CD4-positive, alpha-beta memory T cell (primary cell): Measurements from ENCODE around the gene POMGNT1. TPM values are rescaled to one million over a fixed set of nuclear protein-coding genes. Genes with fewer than 3 reads are reported as not detected.
A peak's percentile ranks its signal among the peaks of the same experiment; 100 is the strongest.

Source experiments
- CTCF ChIA-PET: fragments of 350-600 bp; sonication (Branson Sonifier 250); formaldehyde crosslinking; loops from one replicate; lab custom pipeline; 2021; ENCODE audit warnings: inconsistent platforms; ENCODE audit not compliant: partially characterized antibody; lab: Charles Lee
- POLR2A ChIA-PET: fragments of 350-600 bp; sonication (Branson Sonifier 250); formaldehyde crosslinking; loops from one replicate; lab custom pipeline; 2021; ENCODE audit not compliant: partially characterized antibody; lab: Charles Lee
- DNase-seq, 5 donors: peaks; one replicate each; pipeline versions ENCODE4 v3.0.0 to v3.0.0-alpha.2; 2020 to 2022; ENCODE audit warnings: mixed read lengths in 1 of 5
- H3K27ac ChIP-seq: one replicate; pipeline ENCODE4 v1.7.0; 2013; ENCODE audit warnings: low read depth, low read length
- H3K27me3 ChIP-seq: 2 replicates; pipeline ENCODE4 v1.7.0; 2013; ENCODE audit warnings: mild to moderate bottlenecking, low read length, moderate library complexity; ENCODE audit not compliant: insufficient read depth
- H3K36me3 ChIP-seq: 2 replicates; pipeline ENCODE4 v1.7.0; 2013; ENCODE audit warnings: mild to moderate bottlenecking, low read length, moderate library complexity; ENCODE audit not compliant: insufficient read depth
- H3K4me1 ChIP-seq: 2 replicates; pipeline ENCODE4 v1.7.0; 2013; ENCODE audit warnings: mild to moderate bottlenecking, low read length, moderate library complexity; ENCODE audit not compliant: insufficient read depth
- H3K4me3 ChIP-seq, 2 donors: one replicate each; pipeline ENCODE4 v1.7.0; 2013; ENCODE audit warnings: low read length in 2 of 2, mild to moderate bottlenecking in 1 of 2
- H3K9me3 ChIP-seq, 2 donors: one replicate each; pipeline ENCODE4 v1.7.0; 2013; ENCODE audit warnings: low read length in 2 of 2, control low read depth in 1 of 2; ENCODE audit not compliant: control insufficient read depth in 1 of 2
- H3K27ac Mint-ChIP-seq, 7 donors: one replicate each; pipeline ENCODE4 v1.8.0; 2020 to 2021; ENCODE audit warnings: mixed read lengths in 7 of 7, mild to moderate bottlenecking in 6 of 7, inconsistent platforms in 3 of 7, moderate library complexity in 3 of 7
- H3K27me3 Mint-ChIP-seq, 2 donors: one replicate each; pipeline ENCODE4 v1.8.0; 2020 to 2021; ENCODE audit warnings: mixed read lengths in 2 of 2
- H3K36me3 Mint-ChIP-seq, 2 donors: one replicate each; pipeline ENCODE4 v1.8.0; 2020 to 2021; ENCODE audit warnings: mixed read lengths in 2 of 2, inconsistent platforms in 1 of 2, mild to moderate bottlenecking in 1 of 2
- H3K4me1 Mint-ChIP-seq, 4 donors: one replicate each; pipeline ENCODE4 v1.8.0; 2020 to 2021; ENCODE audit warnings: mixed read lengths in 4 of 4, mild to moderate bottlenecking in 1 of 4
- H3K4me3 Mint-ChIP-seq, 8 donors: one replicate each; pipeline ENCODE4 v1.8.0; 2020 to 2021; ENCODE audit warnings: mixed read lengths in 8 of 8, mild to moderate bottlenecking in 7 of 8, moderate library complexity in 6 of 8, inconsistent platforms in 3 of 8
- H3K9me3 Mint-ChIP-seq, 8 donors: one replicate each; pipeline ENCODE4 v1.8.0; 2020 to 2021; ENCODE audit warnings: mixed read lengths in 8 of 8, mild to moderate bottlenecking in 5 of 8, inconsistent platforms in 3 of 8, moderate library complexity in 1 of 8
- intact Hi-C: fragments of 100-400 bp; cut with micrococcal nuclease; formaldehyde crosslinking; loops from one replicate; pipeline ENCODE4 v1.15.1; 2023
- polyA plus RNA-seq, 2 donors: library from polyadenylated mRNA; unstranded; fragments of 300-500 nt; fragmentation: Illumina TruSeq; gene quantifications; one replicate each; pipeline ENCODE4 v1.2.3, GENCODE V29; 2021
- total RNA-seq, 2 experiments: library from RNA; stranded (reverse); gene quantifications; one replicate each; pipeline ENCODE4 v1.2.3, GENCODE V29; 2021

POMGNT1 gene
- total and polyA plus RNA-seq, 4 experiments from 2014 or later: 31.7 to 41.4 (median 36.5) TPM

DNA sequence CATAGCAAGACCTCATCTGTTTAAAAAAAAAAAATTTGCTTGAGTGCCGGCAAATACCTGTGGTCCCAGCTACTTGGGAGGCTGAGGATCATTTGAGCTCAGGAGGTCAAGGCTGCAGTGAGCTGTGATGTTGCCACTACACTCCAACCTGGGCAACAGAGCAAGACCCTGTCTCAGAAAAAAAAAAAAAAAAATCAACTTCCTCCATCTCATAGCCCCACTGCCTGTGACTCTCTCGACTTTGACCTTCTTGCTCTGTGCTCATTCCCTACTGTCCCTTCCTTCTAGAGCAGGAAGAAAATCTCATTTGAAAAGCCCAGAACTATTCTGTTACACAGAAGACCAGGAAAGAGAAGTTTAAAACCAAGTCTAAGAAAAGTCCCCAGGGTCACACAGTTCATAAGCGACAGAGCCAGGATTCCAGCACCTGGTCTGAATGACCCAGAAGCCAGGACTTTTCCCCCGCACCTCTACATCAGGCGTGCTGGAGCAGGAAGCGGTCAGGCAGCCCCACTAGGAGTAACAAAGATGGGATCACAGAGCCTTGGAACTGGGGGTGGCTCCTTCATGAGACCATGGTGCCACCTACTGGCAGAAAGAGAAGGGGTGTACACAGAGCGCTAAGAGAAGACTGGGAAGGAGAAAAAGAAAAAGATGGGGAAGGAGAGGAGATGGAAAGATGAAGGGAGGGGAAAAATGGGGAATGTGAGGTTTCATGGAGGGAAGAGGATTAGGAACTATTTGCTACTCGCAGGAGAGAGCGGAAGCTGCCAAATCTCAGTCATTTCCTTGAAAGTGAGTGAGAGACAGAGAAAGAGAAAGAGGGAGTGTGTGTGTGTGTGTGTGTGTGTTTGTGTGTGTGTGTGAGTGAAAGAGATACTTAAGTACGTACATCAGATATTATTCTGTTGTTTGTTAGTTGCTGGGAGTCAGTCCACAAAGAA lies 18.8 kb downstream of the POMGNT1 start:
- intact Hi-C loops: loop anchor here (1.0 kb wide), 2 partner anchors 44 to 142 kb away; no protein-coding TSS in a partner anchor
- H3K4me1 Mint-ChIP-seq: peaks cover 0 to 3% (median under 1%) of the 10 kb centered on the region in 4 donors
- Histone ChIP-seq H3K4me1 (no peaks in the 10 kb centered on the region), H3K27ac (no peak overlapping the region), H3K36me3 (no peaks in the 10 kb centered on the region), H3K27me3 (no peaks in the 10 kb centered on the region), H3K9me3 (no peaks in the 10 kb centered on the region), H3K4me3 (no peak overlapping the region)
- no peaks in the 10 kb centered on the region for H3K9me3 Mint-ChIP-seq
- H3K4me3 Mint-ChIP-seq: no peak overlapping the region
- DNase-seq: peak; percentile 51 to 66 (median 55)
- H3K27ac Mint-ChIP-seq: no peak overlapping the region
- ChIA-PET CTCF (interaction anchor here (0.6 to 10.8 kb wide), 11 partner anchors 11 to 1841 kb away, joined by 3 to 162 read pairs (median 3); no protein-coding TSS in a partner anchor), POLR2A (no interaction called here)
- H3K27me3 Mint-ChIP-seq: no peaks in the 10 kb centered on the region
- H3K36me3 Mint-ChIP-seq: no peaks in the 10 kb centered on the region

- Mint-ChIP-seq H3K9me3 (no peaks in the 10 kb centered on the region), H3K36me3 (no peaks in the 10 kb centered on the region), H3K27me3 (no peaks in the 10 kb centered on the region), H3K4me1 (no peaks in the 10 kb centered on the region), H3K4me3 (no peak within 1 kb of the TSS), H3K27ac (peak within 1 kb of the TSS in 1 of 7 donors; percentile 15)
- intact Hi-C loops: no loop called here
- Histone ChIP-seq H3K4me3 (no peak within 1 kb of the TSS), H3K9me3 (no peaks in the 10 kb centered on the region), H3K27ac (no peak within 1 kb of the TSS), H3K4me1 (no peaks in the 10 kb centered on the region), H3K36me3 (no peaks in the 10 kb centered on the region), H3K27me3 (no peaks in the 10 kb centered on the region)
- CTCF ChIA-PET: interaction anchor here (10.8 kb wide), 1 partner anchor 140 kb away, joined by 162 read pairs; no protein-coding TSS in a partner anchor
- no peak for DNase-seq
- POLR2A ChIA-PET: no interaction called here
Measured at GRCh38 chr1:46176211-46176865, 21.9 kb downstream of the POMGNT1 start, which contains the start of gene P3R3URF. P3R3URF (minus strand) TSS chr1:46176488; CDS start chr1:46176471, 17 bp downstream.

GRCh38 chr1:46175243-46175642 lies 23.0 kb downstream of the POMGNT1 start:
- Histone ChIP-seq H3K27ac (no peak overlapping the region), H3K9me3 (no peaks in the 10 kb centered on the region), H3K4me3 (no peak overlapping the region), H3K4me1 (no peaks in the 10 kb centered on the region), H3K27me3 (no peaks in the 10 kb centered on the region), H3K36me3 (no peaks in the 10 kb centered on the region)
- DNase-seq: no peak
- H3K36me3 Mint-ChIP-seq: no peaks in the 10 kb centered on the region
- intact Hi-C loops: no loop called here
- peak overlapping the region in 1 of 7 donors; percentile 15 for H3K27ac Mint-ChIP-seq
- ChIA-PET POLR2A (interaction anchor here (1.0 kb wide), 1 partner anchor 8 kb away, joined by 3 read pairs; no protein-coding TSS in a partner anchor), CTCF (interaction anchor here (10.8 kb wide), 1 partner anchor 139 kb away, joined by 162 read pairs; no protein-coding TSS in a partner anchor)
- H3K27me3 Mint-ChIP-seq: peaks cover 2% of the 10 kb centered on the region in 2 donors
- H3K9me3 Mint-ChIP-seq: no peaks in the 10 kb centered on the region
- no peak overlapping the region for H3K4me3 Mint-ChIP-seq
- H3K4me1 Mint-ChIP-seq: no peaks in the 10 kb centered on the region

DNA sequence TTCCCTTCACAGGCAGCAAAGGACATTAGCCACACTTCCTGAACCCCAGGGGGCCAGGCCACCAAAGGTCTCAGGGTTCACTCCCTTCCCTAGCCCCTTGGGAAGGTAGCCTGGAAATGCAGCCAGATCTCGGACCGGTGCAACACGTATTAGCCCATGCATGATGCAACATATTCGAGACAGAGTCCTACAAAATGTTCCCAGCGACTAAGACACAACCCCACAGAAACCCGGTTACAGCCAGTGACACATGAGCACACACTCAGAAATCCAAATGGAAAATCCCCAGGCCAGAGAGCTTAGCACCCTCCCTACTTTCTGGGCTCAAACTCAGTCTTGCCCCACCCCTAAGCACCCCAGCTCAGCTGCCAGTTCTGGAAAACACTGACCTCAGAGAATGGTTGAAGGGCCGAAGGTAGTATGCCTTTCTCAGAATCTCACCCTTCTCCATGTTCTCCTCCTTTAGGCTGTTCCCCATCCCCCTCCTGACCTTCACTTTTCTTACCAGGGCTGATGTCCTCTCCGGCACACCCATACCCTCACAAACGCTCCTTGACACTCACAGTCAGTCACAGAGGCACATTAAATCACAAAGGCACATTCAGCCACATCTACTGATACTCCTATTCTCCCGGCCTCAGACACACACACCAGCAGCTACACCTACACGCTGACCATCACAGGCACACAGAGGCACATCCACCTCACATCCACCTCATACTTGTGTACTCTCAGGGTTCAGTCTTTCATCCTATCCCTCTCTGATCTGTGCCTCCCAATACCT lies 23.6 kb downstream of the POMGNT1 start, which contains the start of gene TSPAN1:
TSS of gene TSPAN1 (plus strand) at position 640 of the 784 bp plus-strand sequence. CDS start 6,021 bp downstream, outside the sequence.
- H3K4me3 ChIP-seq: no peak within 1 kb of the TSS
- H3K9me3 Mint-ChIP-seq: no peaks in the 10 kb centered on the region
- H3K4me3 Mint-ChIP-seq: no peak within 1 kb of the TSS
- no peaks in the 10 kb centered on the region for H3K4me1 Mint-ChIP-seq
- intact Hi-C loops: no loop called here
- H3K4me1 ChIP-seq: no peaks in the 10 kb centered on the region
- H3K27ac Mint-ChIP-seq: peak within 1 kb of the TSS in 1 of 7 donors; percentile 15
- DNase-seq: no peak
- ChIA-PET CTCF (interaction anchor here (10.8 kb wide), 1 partner anchor 139 kb away, joined by 162 read pairs; no protein-coding TSS in a partner anchor), POLR2A (interaction anchor here (1.0 kb wide), 1 partner anchor 9 kb away, joined by 3 read pairs; no protein-coding TSS in a partner anchor)
- H3K9me3 ChIP-seq: no peaks in the 10 kb centered on the region
- peaks cover 2 to 4% of the 10 kb centered on the region in 2 donors for H3K27me3 Mint-ChIP-seq
- H3K27me3 ChIP-seq: no peaks in the 10 kb centered on the region
- no peaks in the 10 kb centered on the region for H3K36me3 Mint-ChIP-seq
- no peaks in the 10 kb centered on the region for H3K36me3 ChIP-seq
- no peak within 1 kb of the TSS for H3K27ac ChIP-seq

DNA sequence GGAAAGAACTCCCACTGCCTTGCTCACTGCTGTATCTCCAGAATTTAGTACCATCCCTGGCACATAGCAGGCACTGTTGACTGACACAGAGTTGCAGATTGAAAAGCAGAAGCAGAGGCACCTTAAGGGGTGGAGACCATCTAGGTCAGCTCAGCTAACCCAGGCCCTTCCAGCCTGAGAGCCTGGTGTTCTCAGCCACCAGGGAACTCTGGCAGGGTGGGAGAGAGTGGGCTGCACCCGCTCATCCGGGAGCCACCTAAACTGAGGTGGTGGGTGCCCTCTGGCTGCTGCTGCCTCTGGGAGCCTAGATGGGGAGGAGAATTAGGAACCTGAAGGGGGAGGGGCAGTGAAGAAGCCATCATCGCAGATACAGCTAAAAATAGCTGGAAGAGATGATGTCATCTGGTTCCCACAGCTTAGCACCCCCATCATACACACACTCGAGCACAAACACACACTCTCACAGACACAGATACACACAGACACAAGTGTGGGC lies 24.8 kb downstream of the POMGNT1 start:
- Mint-ChIP-seq H3K27me3 (peaks cover 2 to 4% of the 10 kb centered on the region in 2 donors), H3K4me3 (no peak overlapping the region), H3K4me1 (no peaks in the 10 kb centered on the region), H3K9me3 (no peaks in the 10 kb centered on the region), H3K27ac (no peak overlapping the region), H3K36me3 (no peaks in the 10 kb centered on the region)
- no peak for DNase-seq
- Histone ChIP-seq H3K36me3 (no peaks in the 10 kb centered on the region), H3K27ac (no peak overlapping the region), H3K27me3 (no peaks in the 10 kb centered on the region), H3K4me3 (no peak overlapping the region), H3K9me3 (no peaks in the 10 kb centered on the region), H3K4me1 (no peaks in the 10 kb centered on the region)
- ChIA-PET CTCF (no interaction called here), POLR2A (no interaction called here)
- intact Hi-C loops: no loop called here

DNA sequence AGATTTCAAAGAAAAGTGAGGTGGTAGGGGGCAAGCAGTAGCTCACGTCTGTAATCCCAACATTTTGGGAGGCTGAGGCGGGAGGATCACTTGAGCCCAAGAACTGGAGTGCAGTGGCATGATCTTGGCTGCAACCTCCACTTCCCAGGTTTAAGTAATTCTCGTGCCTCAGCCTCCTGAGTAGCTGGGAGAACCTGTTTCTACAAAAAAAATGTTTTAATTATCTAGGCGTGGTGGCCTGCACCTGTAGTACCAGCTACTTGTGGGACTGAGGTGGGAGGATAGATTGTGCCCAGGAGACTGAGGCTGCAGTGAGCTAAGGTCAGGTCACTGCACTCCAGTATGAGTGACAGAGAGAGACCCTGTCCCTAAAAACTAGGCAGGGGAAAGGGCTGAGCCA lies 25.9 kb downstream of the POMGNT1 start:
- Histone ChIP-seq H3K4me1 (peaks cover 5% of the 10 kb centered on the region), H3K27ac (no peak overlapping the region), H3K27me3 (no peaks in the 10 kb centered on the region), H3K4me3 (no peak overlapping the region), H3K9me3 (no peaks in the 10 kb centered on the region), H3K36me3 (no peaks in the 10 kb centered on the region)
- no peaks in the 10 kb centered on the region for H3K36me3 Mint-ChIP-seq
- intact Hi-C loops: no loop called here
- no peak overlapping the region for H3K27ac Mint-ChIP-seq
- peaks cover 3 to 6% (median 5%) of the 10 kb centered on the region in 4 donors for H3K4me1 Mint-ChIP-seq
- no peak for DNase-seq
- H3K27me3 Mint-ChIP-seq: peaks cover 2 to 4% of the 10 kb centered on the region in 2 donors
- no peaks in the 10 kb centered on the region for H3K9me3 Mint-ChIP-seq
- ChIA-PET POLR2A (interaction anchor here (0.7 kb wide), 1 partner anchor 86 kb away, joined by 4 read pairs; no protein-coding TSS in a partner anchor), CTCF (no interaction called here)
- no peak overlapping the region for H3K4me3 Mint-ChIP-seq
